Measurements from ENCODE around the gene STUB1. TPM values are rescaled to one million over a fixed set of nuclear protein-coding genes. Genes with fewer than 3 reads are reported as not detected.

The STUB1 gene
- total RNA-seq, 1 donor from 2014 or later = 99.3 TPM

- H3K9me3 Mint-ChIP-seq = no peaks in the 10 kb centered on the region
- H3K27ac Mint-ChIP-seq (ENCODE audit: unreplicated experiment) = no peak overlapping the region
- TF ChIP-seq CTCF (conservative IDR thresholded peaks at IDR 0.05) = no peak
- H3K27me3 Mint-ChIP-seq (ENCODE audit: low read depth) = peaks cover 9% of the 10 kb centered on the region
- DNase-seq (ENCODE audit: low read depth, low spot score) = no peak
- peaks cover 7% of the 10 kb centered on the region for H3K36me3 Mint-ChIP-seq (ENCODE audit: low read depth)
- peaks cover 21% of the 10 kb centered on the region for H3K4me1 Mint-ChIP-seq
- peak overlapping the region; percentile 82 for H3K4me3 Mint-ChIP-seq
These were observed 46.7 kb upstream of the STUB1 start for GRCh38 chr16:633336-634050.

- peaks cover 9% of the 10 kb centered on the region for H3K27me3 Mint-ChIP-seq (ENCODE audit: low read depth)
- DNase-seq (ENCODE audit: low read depth, low spot score) = no peak
- peaks cover 16% of the 10 kb centered on the region for H3K4me1 Mint-ChIP-seq
- H3K9me3 Mint-ChIP-seq = no peaks in the 10 kb centered on the region
- H3K27ac Mint-ChIP-seq (ENCODE audit: unreplicated experiment) = no peak overlapping the region
- no peak for TF ChIP-seq CTCF (conservative IDR thresholded peaks at IDR 0.05)
- H3K4me3 Mint-ChIP-seq = peak overlapping the region; percentile 82
- peaks cover 5% of the 10 kb centered on the region for H3K36me3 Mint-ChIP-seq (ENCODE audit: low read depth)
These were observed 46.0 kb upstream of the STUB1 start for GRCh38 chr16:634051-634670.

GRCh38 chr16:634996-635395 is 45.2 kb upstream of the STUB1 start:
- Mint-ChIP-seq H3K4me3 (peak overlapping the region; percentile 78), H3K27me3 (ENCODE audit: low read depth) (peaks cover 7% of the 10 kb centered on the region), H3K36me3 (ENCODE audit: low read depth) (peaks cover 4% of the 10 kb centered on the region), H3K9me3 (no peaks in the 10 kb centered on the region), H3K4me1 (peaks cover 8% of the 10 kb centered on the region), H3K27ac (ENCODE audit: unreplicated experiment) (no peak overlapping the region)
- DNase-seq (ENCODE audit: low read depth, low spot score) = no peak
- no peak for TF ChIP-seq CTCF (conservative IDR thresholded peaks at IDR 0.05)

GRCh38 chr16:635573-636205 is 44.5 kb upstream of the STUB1 start:
- H3K9me3 Mint-ChIP-seq = no peaks in the 10 kb centered on the region
- peaks cover 7% of the 10 kb centered on the region for H3K27me3 Mint-ChIP-seq (ENCODE audit: low read depth)
- peaks cover 4% of the 10 kb centered on the region for H3K36me3 Mint-ChIP-seq (ENCODE audit: low read depth)
- TF ChIP-seq CTCF (conservative IDR thresholded peaks at IDR 0.05) = no peak
- DNase-seq (ENCODE audit: low read depth, low spot score) = no peak
- H3K4me3 Mint-ChIP-seq = peak overlapping the region; percentile 56
- peaks cover 5% of the 10 kb centered on the region for H3K4me1 Mint-ChIP-seq
- H3K27ac Mint-ChIP-seq (ENCODE audit: unreplicated experiment) = no peak overlapping the region

- Mint-ChIP-seq H3K4me3 (peak within 1 kb of the TSS; percentile 98), H3K9me3 (no peaks in the 10 kb centered on the region), H3K4me1 (peaks cover 5% of the 10 kb centered on the region), H3K27ac (ENCODE audit: unreplicated experiment) (peak within 1 kb of the TSS; percentile 98), H3K27me3 (ENCODE audit: low read depth) (peaks cover 7% of the 10 kb centered on the region), H3K36me3 (ENCODE audit: low read depth) (peaks cover 4% of the 10 kb centered on the region)
- no peak for TF ChIP-seq CTCF (conservative IDR thresholded peaks at IDR 0.05)
- DNase-seq (ENCODE audit: low read depth, low spot score) = peak; percentile 93
These were observed 43.8 kb upstream of the STUB1 start, which contains the start of gene METTL26 for GRCh38 chr16:636206-637080. TSS of gene METTL26 (minus strand) at chr16:636305. CDS start at chr16:636290, 15 bp downstream.

Data from neural crest cell (in vitro differentiated cells).